Astrocyte (in vitro differentiated cells and primary cell): ENCODE data around the gene DPH6.

ENCODE experiments used
- CTCF ChIP-seq: IDR thresholded peaks from 2 replicates; pipeline ENCODE4 v1.5.1; 2011; ENCODE audit warnings: low read depth, mild to moderate bottlenecking, inconsistent platforms, low read length, moderate library complexity; ENCODE audit not compliant: insufficient read depth
- EZH2 ChIP-seq: IDR thresholded peaks from 2 replicates; pipeline ENCODE4 v1.6.1; 2012; ENCODE audit warnings: mild to moderate bottlenecking, low read length, inconsistent platforms; ENCODE audit not compliant: insufficient read depth

- TF ChIP-seq CTCF, result no peak
- no peak for TF ChIP-seq EZH2
Observed at GRCh38 chr15:35327789-35328188, 218.2 kb downstream of the DPH6 start.
